Raji (cell line): ENCODE data around the gene CHDH.

Source experiments
- POLR2A ChIP-seq: IDR thresholded peaks from 2 replicates; pipeline ENCODE4 v1.6.1; 2011; ENCODE audit warnings: low read depth, low read length, control low read depth; ENCODE audit not compliant: insufficient read depth

Gene CHDH

DNA sequence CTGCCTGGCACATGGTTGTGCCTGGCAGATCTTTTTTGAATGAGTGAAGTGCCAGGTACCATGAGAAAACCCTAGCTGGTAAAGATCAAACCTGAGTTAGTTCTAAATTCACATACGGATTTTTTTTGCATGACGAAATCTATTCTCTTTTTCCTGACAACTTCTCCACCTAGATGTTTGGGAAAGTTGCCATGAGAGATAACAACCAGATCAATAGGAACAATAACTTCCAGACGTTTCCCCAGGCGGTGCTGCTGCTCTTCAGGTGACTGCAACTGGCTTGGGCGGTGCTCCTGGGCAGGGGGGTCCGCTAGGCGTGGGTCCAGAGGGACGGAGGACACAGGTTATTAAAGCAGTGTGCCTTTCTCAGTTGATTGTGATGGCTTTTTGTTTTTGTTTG lies 71.8 kb downstream of the CHDH start:
- TF ChIP-seq POLR2A: no peak

DNA sequence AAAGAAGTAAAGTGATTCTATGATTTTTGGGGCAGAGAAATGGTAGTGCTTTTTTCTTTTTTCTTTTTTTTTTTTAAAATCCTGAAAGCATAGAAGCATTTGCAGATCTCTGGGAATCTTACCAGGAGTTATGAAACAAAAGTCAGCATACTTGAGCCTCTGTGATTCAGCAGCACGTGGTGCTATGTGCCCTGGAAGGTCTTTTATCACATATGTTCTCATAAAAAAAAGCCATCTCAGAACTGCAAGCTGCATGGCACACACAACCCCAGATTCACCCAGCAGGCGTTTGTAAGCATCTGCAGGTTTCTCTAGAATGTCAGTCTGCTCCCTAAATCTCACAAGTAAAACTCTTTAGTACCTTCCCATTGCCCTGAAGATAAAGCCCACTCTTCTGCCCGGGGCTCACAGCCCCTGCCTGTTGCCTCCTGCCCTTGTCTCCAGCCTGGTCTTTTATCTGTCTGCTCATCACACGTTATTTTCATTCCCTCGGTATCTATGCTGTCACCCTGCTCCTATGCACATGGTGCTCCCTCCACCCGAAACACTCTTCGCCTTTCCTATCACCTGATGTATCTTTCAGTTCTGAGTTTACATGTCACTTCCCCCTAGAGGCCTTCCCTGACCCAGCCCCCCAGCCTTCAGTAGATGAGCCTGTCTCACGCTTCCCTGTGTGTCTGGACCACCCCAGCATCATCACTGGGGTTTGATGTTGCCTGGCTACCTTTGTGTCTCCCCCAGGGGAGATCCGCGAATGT lies 72.4 kb downstream of the CHDH start:
- no peak for TF ChIP-seq POLR2A

DNA sequence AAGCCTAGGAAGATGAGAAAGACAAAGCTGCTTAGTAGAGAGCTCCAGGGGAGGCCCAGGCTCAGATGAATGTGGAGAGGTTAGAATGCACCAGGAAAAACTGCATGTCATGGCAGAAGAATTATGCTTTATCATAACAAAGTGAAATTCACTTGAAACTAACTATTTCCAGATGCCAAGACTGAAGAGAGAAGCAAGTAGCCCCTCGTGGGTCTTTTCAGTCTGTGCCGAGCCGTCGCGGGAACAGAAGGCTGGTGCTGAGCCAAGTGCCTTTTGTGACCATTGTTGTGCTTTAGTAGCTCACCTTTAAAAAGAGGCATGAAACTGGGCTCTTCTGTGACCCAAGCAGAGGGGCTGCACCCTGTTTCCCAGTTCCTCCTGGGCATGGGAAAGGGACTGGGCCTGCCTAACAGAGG lies 73.2 kb downstream of the CHDH start:
- TF ChIP-seq POLR2A: no peak

DNA sequence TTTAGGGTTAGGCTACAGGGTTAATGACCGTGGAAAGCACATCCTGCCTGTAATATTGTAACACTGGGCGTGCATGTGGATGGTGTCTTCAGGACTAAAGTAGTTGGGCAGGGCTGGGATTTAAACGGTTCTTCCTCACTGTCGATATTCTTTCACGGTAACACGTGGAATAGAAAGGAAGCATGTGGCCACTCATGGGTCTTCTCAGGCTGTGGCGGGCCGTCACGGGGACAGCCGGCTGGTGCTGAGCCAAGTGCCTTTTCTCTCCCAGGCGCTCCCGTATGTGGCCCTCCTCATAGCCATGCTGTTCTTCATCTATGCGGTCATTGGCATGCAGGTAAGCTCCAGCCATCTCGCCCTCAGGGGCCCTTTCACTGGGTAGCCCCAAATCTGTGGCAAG lies 73.7 kb downstream of the CHDH start:
- no peak for TF ChIP-seq POLR2A

DNA sequence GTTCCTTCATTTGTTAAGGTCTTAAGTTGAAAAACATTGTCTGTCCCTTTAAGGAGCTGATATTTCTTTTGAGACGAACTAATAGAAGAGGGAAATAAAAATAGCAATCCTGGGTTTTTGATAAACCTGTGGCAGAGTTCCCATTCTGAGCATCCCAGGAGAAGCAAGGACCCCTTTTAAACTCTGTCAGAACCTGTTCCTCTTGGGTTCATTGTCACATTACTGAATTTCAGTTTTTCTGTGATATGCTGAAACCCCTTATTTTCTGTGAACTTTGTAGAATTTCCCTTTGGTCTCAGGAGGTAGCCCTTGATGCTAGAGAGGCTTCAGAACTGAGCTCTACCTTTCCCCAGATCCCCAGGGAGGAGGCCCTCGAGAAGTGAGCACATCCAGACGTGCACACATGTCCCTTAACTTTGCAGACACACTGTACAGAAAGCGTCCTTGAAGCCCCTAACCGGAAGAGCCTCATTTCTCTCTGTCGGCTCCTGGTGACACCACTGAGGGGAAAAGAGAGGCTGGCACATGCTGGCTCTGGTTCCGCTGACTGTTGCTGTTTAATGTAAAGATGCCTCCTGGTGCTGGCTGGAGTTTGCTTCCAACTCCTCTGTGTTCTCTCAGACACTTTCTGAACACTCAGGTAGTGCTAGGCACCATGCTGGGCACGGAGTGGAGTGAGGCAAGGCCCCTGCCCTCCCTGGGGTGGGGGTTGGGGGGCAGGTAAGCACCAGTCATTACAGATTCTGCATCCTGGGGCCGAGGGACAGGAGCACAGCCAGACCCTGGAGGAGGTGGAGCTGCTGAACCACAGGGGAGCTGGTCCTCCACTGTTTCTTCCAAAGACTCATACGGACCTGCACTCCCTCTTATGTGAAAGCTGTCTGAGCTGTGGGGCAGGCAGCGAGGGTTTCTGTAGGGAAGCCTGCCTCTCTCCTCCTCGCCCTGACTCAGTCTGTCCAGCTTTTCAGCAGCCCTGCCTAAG lies 77.5 kb downstream of the CHDH start:
- TF ChIP-seq POLR2A: no peak

DNA sequence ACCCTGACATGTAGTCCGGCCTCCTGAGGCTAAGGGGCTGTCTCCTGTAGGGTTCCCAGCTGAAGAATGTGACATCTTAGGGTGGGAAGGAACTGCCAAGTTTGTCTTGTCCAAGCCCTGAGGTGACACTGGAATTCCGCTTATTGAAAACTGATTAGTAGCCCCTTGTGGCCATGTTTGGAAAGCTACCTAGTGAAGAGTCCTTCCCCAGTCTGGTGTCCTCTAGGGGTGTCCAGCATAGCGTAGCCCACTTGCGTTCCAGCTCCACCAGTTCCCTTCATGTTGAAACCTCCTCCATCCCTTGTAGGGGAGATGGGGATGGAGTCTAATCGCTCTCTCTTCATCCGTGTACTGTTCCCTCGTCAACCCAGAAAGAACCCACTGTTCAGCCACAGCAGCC lies 79.5 kb downstream of the CHDH start:
- no peak for TF ChIP-seq POLR2A

DNA sequence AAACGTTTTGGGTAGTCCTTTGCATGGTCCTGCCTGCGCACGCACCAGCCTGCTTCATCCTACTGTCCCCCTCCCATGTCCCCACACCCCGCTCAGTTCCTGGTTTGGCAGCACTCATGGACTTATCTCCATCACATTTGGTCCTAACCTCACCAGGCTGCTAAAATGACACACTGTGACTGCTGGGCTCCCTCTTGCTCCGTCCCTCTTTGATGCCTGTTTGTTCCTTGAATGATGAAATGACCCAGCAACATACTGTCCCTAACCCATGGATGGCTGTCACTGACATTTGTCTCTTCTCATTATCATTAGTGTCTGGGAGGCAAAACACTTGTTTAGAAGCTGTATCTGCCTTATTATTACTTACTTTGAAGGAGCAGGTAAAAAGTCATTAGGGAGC lies 80.5 kb downstream of the CHDH start:
- no peak for TF ChIP-seq POLR2A

DNA sequence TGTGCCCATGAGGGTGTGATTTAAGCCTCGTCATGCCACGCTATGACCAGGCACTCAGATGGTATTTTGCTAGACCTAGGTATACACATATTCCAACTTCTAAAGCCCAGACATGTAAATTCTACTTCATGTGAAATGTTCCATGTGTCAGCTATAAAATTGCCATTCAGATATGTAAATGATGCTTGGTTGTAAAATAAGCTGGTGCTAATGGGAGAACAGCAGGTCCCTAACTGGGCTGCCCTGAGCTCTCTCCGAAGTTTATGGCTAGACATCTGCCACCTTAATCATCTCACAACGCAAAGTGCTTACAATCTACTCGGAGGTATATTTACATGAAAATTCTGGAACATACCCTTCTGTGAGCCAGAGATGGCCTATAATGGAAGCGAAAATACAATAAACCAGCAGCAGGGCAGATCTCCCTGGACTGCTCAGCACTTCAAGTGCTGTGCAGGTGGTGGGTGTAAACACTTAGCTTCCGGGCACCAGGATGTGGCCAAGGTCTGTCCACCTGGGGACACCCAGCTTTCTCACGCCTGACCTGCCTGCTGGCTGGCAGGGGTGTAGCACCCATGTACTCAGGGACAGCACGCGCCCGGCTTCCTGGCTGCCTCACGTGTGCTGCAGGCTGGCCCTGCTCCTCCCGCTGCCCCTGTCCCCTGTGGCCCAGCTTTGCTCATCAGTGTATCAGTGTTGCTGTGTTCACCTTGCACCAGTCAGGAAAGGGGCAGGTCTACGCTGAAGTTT lies 82.0 kb downstream of the CHDH start:
- TF ChIP-seq POLR2A: no peak

DNA sequence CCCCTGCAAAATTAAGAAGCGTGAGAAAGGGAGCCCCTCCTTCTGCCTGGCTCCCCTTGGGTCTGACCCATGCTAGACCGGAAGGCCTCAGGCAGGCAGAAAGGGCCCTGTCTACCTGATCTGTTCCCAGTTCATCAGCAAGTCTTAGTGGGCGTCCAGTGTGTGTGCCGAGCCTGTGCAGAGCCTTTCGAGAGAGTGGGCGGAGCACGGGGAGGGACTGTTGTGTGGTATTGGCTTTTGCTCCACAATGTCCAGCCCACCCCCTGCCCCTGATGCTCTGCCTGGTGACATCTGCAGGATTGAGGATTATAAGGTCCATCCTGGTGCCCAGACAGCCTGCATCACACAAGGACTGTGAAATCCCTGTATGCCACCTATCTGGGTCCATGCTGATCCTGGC lies 82.9 kb downstream of the CHDH start:
- TF ChIP-seq POLR2A: no peak
